Panc1 (cell line): ENCODE results near the gene ZNF157.

ENCODE experiments used
- POLR2AphosphoS5 ChIP-seq: IDR thresholded peaks from 2 replicates; pipeline ENCODE4 v1.6.1; 2012; ENCODE audit warnings: mild to moderate bottlenecking, low read depth, low read length, moderate library complexity
- REST ChIP-seq, 2 experiments: IDR thresholded peaks; 2 replicates each; pipeline ENCODE4 v1.6.1; 2011 to 2012; ENCODE audit warnings: low read depth in 2 of 2, control low read depth in 1 of 2, low read length in 1 of 2, mild to moderate bottlenecking in 1 of 2, moderate library complexity in 1 of 2; ENCODE audit not compliant: insufficient read depth in 1 of 2
- TCF7L2 ChIP-seq: IDR thresholded peaks from 2 replicates; pipeline ENCODE4 v1.6.1; 2011; ENCODE audit warnings: mild to moderate bottlenecking, low read depth, low read length, inconsistent platforms
- TF ChIP-seq, protein P1 (sequence below): fragments of 450-650 bp; IDR thresholded peaks from 2 replicates; pipeline ENCODE4 v1.5.1; 2017; ENCODE audit warnings: mild to moderate bottlenecking

GRCh38 chrX:47422444-47422843 is 52.1 kb downstream of the ZNF157 start:
- TF ChIP-seq, protein P1, sequence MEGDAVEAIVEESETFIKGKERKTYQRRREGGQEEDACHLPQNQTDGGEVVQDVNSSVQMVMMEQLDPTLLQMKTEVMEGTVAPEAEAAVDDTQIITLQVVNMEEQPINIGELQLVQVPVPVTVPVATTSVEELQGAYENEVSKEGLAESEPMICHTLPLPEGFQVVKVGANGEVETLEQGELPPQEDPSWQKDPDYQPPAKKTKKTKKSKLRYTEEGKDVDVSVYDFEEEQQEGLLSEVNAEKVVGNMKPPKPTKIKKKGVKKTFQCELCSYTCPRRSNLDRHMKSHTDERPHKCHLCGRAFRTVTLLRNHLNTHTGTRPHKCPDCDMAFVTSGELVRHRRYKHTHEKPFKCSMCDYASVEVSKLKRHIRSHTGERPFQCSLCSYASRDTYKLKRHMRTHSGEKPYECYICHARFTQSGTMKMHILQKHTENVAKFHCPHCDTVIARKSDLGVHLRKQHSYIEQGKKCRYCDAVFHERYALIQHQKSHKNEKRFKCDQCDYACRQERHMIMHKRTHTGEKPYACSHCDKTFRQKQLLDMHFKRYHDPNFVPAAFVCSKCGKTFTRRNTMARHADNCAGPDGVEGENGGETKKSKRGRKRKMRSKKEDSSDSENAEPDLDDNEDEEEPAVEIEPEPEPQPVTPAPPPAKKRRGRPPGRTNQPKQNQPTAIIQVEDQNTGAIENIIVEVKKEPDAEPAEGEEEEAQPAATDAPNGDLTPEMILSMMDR, result no peak
- TF ChIP-seq POLR2AphosphoS5 (no peak), REST (IDR thresholded peaks at IDR 0.05; ENCODE audit: insufficient read depth in 1 of 2, low read depth in 2 of 2, low read length in 1 of 2) (no peak), TCF7L2 (no peak)
